HCT116 (cell line): ENCODE data around the gene TUBA4A. TPM values are rescaled to one million over a fixed set of nuclear protein-coding genes. Genes with fewer than 3 reads are reported as not detected.

ENCODE experiments used
- ATAC-seq: fragments of 200-7000 bp; cut with Tn5 transposase; 2 replicates; pipeline ENCODE4 v1.9.1; 2020; ENCODE audit warnings: mild to moderate bottlenecking, moderate library complexity
- BruUV-seq: library from RNA; stranded (reverse); fragments of 400-500 nt; replicated peaks from 2 replicates; lab custom pipeline; 2021; lab: Mats Ljungman, UMichigan
- CTCF ChIA-PET: fragments of 300-600 bp; sonication (Branson Sonifier 250); formaldehyde crosslinking; loops from one replicate; lab custom pipeline; 2021; ENCODE audit warnings: antibody characterized with exemption; lab: Charles Lee
- POLR2A ChIA-PET: fragments of 300-600, 350-600 bp; sonication (Branson Sonifier 250); formaldehyde crosslinking; loops from one replicate; lab custom pipeline; 2021; ENCODE audit warnings: antibody characterized with exemption; lab: Charles Lee
- RAD21 ChIA-PET, 2 experiments: fragments of 300-600 bp; sonication (Branson Sonifier 250); formaldehyde crosslinking; loops; one replicate each; lab custom pipeline; 2023; ENCODE audit warnings: low total read pairs in 2 of 2; ENCODE audit not compliant: uncharacterized antibody in 2 of 2, unreplicated experiment in 2 of 2, low non-redundant PET in 1 of 2; lab: Charles Lee
- DNase-seq: peaks from one replicate; pipeline ENCODE4 v3.0.0-alpha.2; 2010; ENCODE audit warnings: low read depth, low spot score
- H2AFZ ChIP-seq: fragments of 200-600 bp; shearing (Covaris generic), sonication (generic); 2 replicates; pipeline ENCODE4 v1.6.1; 2017; ENCODE audit warnings: low read depth, mixed run types, mixed read lengths, antibody characterized with exemption, low read length; ENCODE audit not compliant: poor library complexity, severe bottlenecking
- H3K27ac ChIP-seq: 2 replicates; pipeline ENCODE4 v1.5.1; 2012; ENCODE audit warnings: low read depth, low read length
- H3K27me3 ChIP-seq: fragments of 200-600 bp; sonication (generic); 2 replicates; pipeline ENCODE4 v1.6.1; 2016; ENCODE audit warnings: mixed run types, low read length, mixed read lengths; ENCODE audit not compliant: insufficient read depth
- H3K36me3 ChIP-seq, 2 experiments: fragments of 200-500 bp in 1 of 2; fragments of 200-600 bp in 1 of 2; sonication (Bioruptor generic) in 1 of 2; sonication (generic) in 1 of 2; 2 replicates each; pipeline versions ENCODE4 v1.5.1 to v1.6.1; 2014 to 2016; ENCODE audit warnings: low read length in 2 of 2, inconsistent platforms in 1 of 2, mixed read lengths in 1 of 2, mixed run types in 1 of 2; ENCODE audit not compliant: insufficient read depth in 2 of 2, control insufficient read depth in 1 of 2
- H3K4me1 ChIP-seq, 2 experiments: fragments of 200-600 bp in 1 of 2; sonication (generic) in 1 of 2; 2 replicates each; pipeline versions ENCODE4 v1.5.1 to v1.6.1; 2012 to 2017; ENCODE audit warnings: low read length in 2 of 2, inconsistent platforms in 1 of 2, mild to moderate bottlenecking in 1 of 2, mixed read lengths in 1 of 2, mixed run types in 1 of 2, moderate library complexity in 1 of 2; ENCODE audit not compliant: insufficient read depth in 2 of 2, control insufficient read depth in 1 of 2
- H3K4me2 ChIP-seq: fragments of 200-600 bp; sonication (generic); 2 replicates; pipeline ENCODE4 v1.6.1; 2017; ENCODE audit warnings: mixed run types, low read length, mixed read lengths
- H3K4me3 ChIP-seq, 2 experiments: fragments of 200-600 bp in 1 of 2; sonication (generic) in 1 of 2; replicated peaks in 1 of 2; 2 replicates each; pipeline ENCODE4 v1.5.1; 2011 to 2016; ENCODE audit warnings: low read length in 2 of 2, control low read depth in 1 of 2, low read depth in 1 of 2, mild to moderate bottlenecking in 1 of 2, mixed read lengths in 1 of 2, mixed run types in 1 of 2
- H3K79me2 ChIP-seq: fragments of 200-600 bp; sonication (generic); 2 replicates; pipeline ENCODE4 v1.6.1; 2017; ENCODE audit warnings: mild to moderate bottlenecking, mixed run types, low read length, moderate library complexity, mixed read lengths; ENCODE audit not compliant: insufficient read depth
- H3K9ac ChIP-seq: fragments of 200-600 bp; sonication (generic); 2 replicates; pipeline ENCODE4 v1.6.1; 2016; ENCODE audit warnings: low read length, mixed read lengths
- H3K9me2 ChIP-seq: fragments of 200-600 bp; sonication (generic), shearing (Covaris generic); 2 replicates; pipeline ENCODE4 v1.6.1; 2017; ENCODE audit warnings: mixed run types, mild to moderate bottlenecking, moderate library complexity; ENCODE audit not compliant: insufficient read depth
- H3K9me3 ChIP-seq, 2 experiments: fragments of 200-500 bp in 1 of 2; fragments of 200-600 bp in 1 of 2; sonication (Bioruptor generic) in 1 of 2; sonication (generic) in 1 of 2; 2 replicates each; pipeline ENCODE4 v1.6.1; 2014 to 2017; ENCODE audit warnings: low read length in 2 of 2, mixed read lengths in 2 of 2, inconsistent platforms in 1 of 2, low read depth in 1 of 2, mild to moderate bottlenecking in 1 of 2, mixed run types in 1 of 2, moderate library complexity in 1 of 2; ENCODE audit not compliant: control insufficient read depth in 1 of 2, insufficient read depth in 1 of 2
- H4K20me1 ChIP-seq: fragments of 200-600 bp; sonication (generic), shearing (Covaris generic); 2 replicates; pipeline ENCODE4 v1.6.1; 2017; ENCODE audit warnings: mixed run types, mild to moderate bottlenecking, moderate library complexity; ENCODE audit not compliant: insufficient read depth
- ATF3 ChIP-seq: IDR thresholded peaks from 2 replicates; pipeline ENCODE4 v1.6.1; 2012
- CBX3 ChIP-seq: IDR thresholded peaks from 2 replicates; pipeline ENCODE4 v1.6.1; 2012; ENCODE audit warnings: low read depth
- JUND ChIP-seq: IDR thresholded peaks from 2 replicates; pipeline ENCODE4 v1.6.1; 2012
- MAX ChIP-seq: IDR thresholded peaks from 2 replicates; pipeline ENCODE4 v1.6.1; 2012
- POLR2AphosphoS5 ChIP-seq: IDR thresholded peaks from 2 replicates; pipeline ENCODE4 v1.6.1; 2011; ENCODE audit warnings: mild to moderate bottlenecking, low read depth, low read length, moderate library complexity
- RAD21 ChIP-seq: IDR thresholded peaks from 2 replicates; pipeline ENCODE4 v1.6.1; 2012; ENCODE audit warnings: low read depth, mild to moderate bottlenecking
- SP1 ChIP-seq: IDR thresholded peaks from 2 replicates; pipeline ENCODE4 v1.6.1; 2012; ENCODE audit warnings: low read depth
- YY1 ChIP-seq: IDR thresholded peaks from 2 replicates; pipeline ENCODE4 v1.6.1; 2011; ENCODE audit warnings: low read length, low read depth, moderate library complexity, mild to moderate bottlenecking; ENCODE audit not compliant: insufficient replicate concordance; ENCODE audit errors: extremely low read depth
- ZBTB33 ChIP-seq: IDR thresholded peaks from 2 replicates; pipeline ENCODE4 v1.6.1; 2011; ENCODE audit warnings: mild to moderate bottlenecking, low read length, moderate library complexity; ENCODE audit not compliant: insufficient replicate concordance; ENCODE audit errors: extremely low read depth
- intact Hi-C: fragments of 100-400 bp; cut with micrococcal nuclease; formaldehyde crosslinking; loops from 2 replicates; pipeline ENCODE4 v1.10.0; 2022
- total RNA-seq: library from RNA; stranded (reverse); gene quantifications from one replicate; pipeline ENCODE4 v1.2.1, GENCODE V29; 2021; ENCODE audit not compliant: unreplicated experiment

TUBA4A gene
- total RNA-seq, 1 experiment from 2014 or later, result 32.7 TPM

- RAD21 ChIA-PET, result interaction anchor here (0.8 to 1.5 kb wide), 2 partner anchors 42 kb away, joined by 3 to 5 read pairs; partner anchors contain the start of gene CNPPD1 (in 1 of the 2)
These were observed 35.4 kb downstream of the TUBA4A start for GRCh38 chr2:219218217-219218731.

More at GRCh38 chr2:219218217-219218731, 35.4 kb downstream of the TUBA4A start:
- ATAC-seq, result peak; percentile 79
- H3K9me3 ChIP-seq, result no peaks in the 10 kb centered on the region
- POLR2A ChIA-PET, result interaction anchor here (1.0 to 2.3 kb wide), 4 partner anchors 12 to 77 kb away, joined by 3 to 18 read pairs (median 4); partner anchors contain the start of genes GLB1L, STK16 and ZFAND2B
- H3K9me2 ChIP-seq, result no peaks in the 10 kb centered on the region
- H3K36me3 ChIP-seq, result peaks cover 8 to 20% of the 10 kb centered on the region in 2 experiments; a peak in 2 of 4 replicates
- CTCF ChIA-PET, result interaction anchor here (1.2 to 2.7 kb wide), 4 partner anchors 11 to 77 kb away, joined by 3 to 12 read pairs (median 4); partner anchors contain the start of gene ZFAND2B
- no TSS peak for BruUV-seq
- intact Hi-C loops, result no loop called here
- no peaks in the 10 kb centered on the region for H3K79me2 ChIP-seq
- peak overlapping the region; percentile 56 to 70 for H3K4me3 ChIP-seq
- H3K9ac ChIP-seq, result peak overlapping the region; percentile 76
- H4K20me1 ChIP-seq, result no peaks in the 10 kb centered on the region
- H3K4me1 ChIP-seq, result peaks cover 9 to 37% of the 10 kb centered on the region in 2 experiments; a peak in 3 of 4 replicates
- peak overlapping the region; percentile 100 for H3K4me2 ChIP-seq
- H3K27me3 ChIP-seq, result no peaks in the 10 kb centered on the region
- TF ChIP-seq MAX (no peak), ZBTB33 (no peak), POLR2AphosphoS5 (no peak), JUND (no peak), CBX3 (no peak), YY1 (no peak), SP1 (no peak), ATF3 (no peak), RAD21 (no peak)
- no peak for DNase-seq
- peak overlapping the region; percentile 81 for H3K27ac ChIP-seq
- no peak overlapping the region for H2AFZ ChIP-seq
